ENCODE measurements around the gene SYNDIG1. TPM values are rescaled to one million over a fixed set of nuclear protein-coding genes. Genes with fewer than 3 reads are reported as not detected.

The SYNDIG1 gene
- total RNA-seq, 4 donors from 2014 or later: 8.3 to 12.4 (median 10.2) TPM

- Histone ChIP-seq H3K4me3 (replicated peaks in 1 of 3) (no peak overlapping the region), H3K27me3 (no peaks in the 10 kb centered on the region), H3K4me1 (peaks cover 0 to 9% of the 10 kb centered on the region in 2 donors), H3K27ac (no peak overlapping the region), H3K9me3 (no peaks in the 10 kb centered on the region), H3K36me3 (no peaks in the 10 kb centered on the region)
- intact Hi-C loops (cut with DNase I): no loop called here
- WGBS, 2 donors: 83 to 97% methylated on average over 5 of the region's 5 CpGs
- DNase-seq: no peak
- TF ChIP-seq POLR2A (IDR thresholded peaks at IDR 0.05) (no peak), CTCF (IDR thresholded peaks at IDR 0.05) (no peak)
Measured at GRCh38 chr20:24567508-24567907, 98.1 kb downstream of the SYNDIG1 start.

GRCh38 chr20:24568842-24569241, 99.4 kb downstream of the SYNDIG1 start:
- no peaks in the 10 kb centered on the region for H3K36me3 ChIP-seq
- TF ChIP-seq POLR2A (IDR thresholded peaks at IDR 0.05): no peak
- no peak for TF ChIP-seq CTCF (IDR thresholded peaks at IDR 0.05)
- intact Hi-C loops (cut with DNase I): no loop called here
- peaks cover 0 to 9% of the 10 kb centered on the region in 2 donors for H3K4me1 ChIP-seq
- 87 to 95% methylated on average over 8 of the region's 8 CpGs for WGBS, 2 donors
- H3K27me3 ChIP-seq: no peaks in the 10 kb centered on the region
- H3K27ac ChIP-seq: no peak overlapping the region
- no peak for DNase-seq
- no peak overlapping the region for H3K4me3 ChIP-seq (replicated peaks in 1 of 3)
- no peaks in the 10 kb centered on the region for H3K9me3 ChIP-seq

GRCh38 chr20:24571159-24571558, 101.7 kb downstream of the SYNDIG1 start:
- no peak for TF ChIP-seq CTCF (IDR thresholded peaks at IDR 0.05)
- TF ChIP-seq POLR2A (IDR thresholded peaks at IDR 0.05): no peak
- no peaks in the 10 kb centered on the region for H3K4me1 ChIP-seq
- no peak overlapping the region for H3K27ac ChIP-seq
- H3K27me3 ChIP-seq: no peaks in the 10 kb centered on the region
- H3K36me3 ChIP-seq: no peaks in the 10 kb centered on the region
- no peak for DNase-seq
- WGBS, 2 donors: 87 to 90% methylated on average over 2 of the region's 2 CpGs
- H3K9me3 ChIP-seq: no peaks in the 10 kb centered on the region
- intact Hi-C loops (cut with DNase I): no loop called here
- H3K4me3 ChIP-seq (replicated peaks in 1 of 3): no peak overlapping the region

GRCh38 chr20:24572140-24572539, 102.7 kb downstream of the SYNDIG1 start:
- DNase-seq: no peak
- Histone ChIP-seq H3K27me3 (no peaks in the 10 kb centered on the region), H3K36me3 (no peaks in the 10 kb centered on the region), H3K27ac (no peak overlapping the region), H3K9me3 (no peaks in the 10 kb centered on the region), H3K4me3 (replicated peaks in 1 of 3) (no peak overlapping the region), H3K4me1 (no peaks in the 10 kb centered on the region)
- no peak for TF ChIP-seq POLR2A (IDR thresholded peaks at IDR 0.05)
- TF ChIP-seq CTCF (IDR thresholded peaks at IDR 0.05): no peak
- 87 to 91% methylated on average over 3 to 7 of the region's 7 CpGs for WGBS, 2 donors
- intact Hi-C loops (cut with DNase I): no loop called here

GRCh38 chr20:24572862-24573261, 103.4 kb downstream of the SYNDIG1 start:
- 80 to 84% methylated on average over 5 of the region's 5 CpGs for WGBS, 2 donors
- intact Hi-C loops (cut with DNase I): no loop called here
- Histone ChIP-seq H3K27ac (no peak overlapping the region), H3K9me3 (no peaks in the 10 kb centered on the region), H3K4me3 (replicated peaks in 1 of 3) (no peak overlapping the region), H3K4me1 (no peaks in the 10 kb centered on the region), H3K27me3 (no peaks in the 10 kb centered on the region), H3K36me3 (no peaks in the 10 kb centered on the region)
- no peak for DNase-seq
- TF ChIP-seq POLR2A (IDR thresholded peaks at IDR 0.05) (no peak), CTCF (IDR thresholded peaks at IDR 0.05) (no peak)
